ENCODE measurements around the gene SUN3.

The SUN3 gene

GRCh38 chr7:47965456-47965855 is 63.5 kb downstream of the SUN3 start:
- no peak for TF ChIP-seq POLR2AphosphoS5 (IDR thresholded peaks at IDR 0.05; ENCODE audit: low read depth, low read length)
- TF ChIP-seq FOXP2 (optimal IDR thresholded peaks at IDR 0.05; ENCODE audit: borderline replicate concordance, extremely low read depth, extremely low read length, insufficient read depth), result no peak
- TF ChIP-seq TAF1 (IDR thresholded peaks at IDR 0.05; ENCODE audit: borderline replicate concordance, insufficient read depth, low read length), result no peak
- no peak for TF ChIP-seq REST (IDR thresholded peaks at IDR 0.05; ENCODE audit: insufficient read depth in 1 of 2, low read depth in 2 of 2, low read length in 2 of 2)
- TF ChIP-seq SIN3A (IDR thresholded peaks at IDR 0.05; ENCODE audit: borderline replicate concordance, insufficient read depth, low read length), result no peak

DNA sequence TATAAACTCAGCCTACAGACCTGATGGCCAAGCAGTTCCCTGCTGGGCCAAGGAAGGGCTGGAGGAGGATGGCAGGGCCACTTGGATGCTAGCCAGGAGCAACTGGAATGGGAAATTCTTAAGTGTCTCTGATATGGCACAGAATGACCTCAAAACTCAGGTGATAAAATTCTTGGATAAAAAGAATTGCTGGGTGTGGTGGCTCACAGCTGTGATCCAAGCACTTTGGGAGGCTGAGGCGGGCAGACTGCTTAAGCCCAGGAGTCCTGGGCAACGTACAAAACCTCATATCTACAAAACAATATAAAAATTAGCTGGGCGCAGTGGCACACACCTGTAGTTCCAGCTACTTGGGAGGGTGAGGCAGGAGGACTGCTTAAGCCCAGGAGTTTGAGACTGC is 66.6 kb downstream of the SUN3 start:
- TF ChIP-seq SIN3A (IDR thresholded peaks at IDR 0.05; ENCODE audit: borderline replicate concordance, insufficient read depth, low read length) (no peak), POLR2AphosphoS5 (IDR thresholded peaks at IDR 0.05; ENCODE audit: low read depth, low read length) (no peak), FOXP2 (optimal IDR thresholded peaks at IDR 0.05; ENCODE audit: borderline replicate concordance, extremely low read depth, extremely low read length, insufficient read depth) (no peak), REST (IDR thresholded peaks at IDR 0.05; ENCODE audit: insufficient read depth in 1 of 2, low read depth in 2 of 2, low read length in 2 of 2) (no peak), TAF1 (IDR thresholded peaks at IDR 0.05; ENCODE audit: borderline replicate concordance, insufficient read depth, low read length) (no peak)

DNA sequence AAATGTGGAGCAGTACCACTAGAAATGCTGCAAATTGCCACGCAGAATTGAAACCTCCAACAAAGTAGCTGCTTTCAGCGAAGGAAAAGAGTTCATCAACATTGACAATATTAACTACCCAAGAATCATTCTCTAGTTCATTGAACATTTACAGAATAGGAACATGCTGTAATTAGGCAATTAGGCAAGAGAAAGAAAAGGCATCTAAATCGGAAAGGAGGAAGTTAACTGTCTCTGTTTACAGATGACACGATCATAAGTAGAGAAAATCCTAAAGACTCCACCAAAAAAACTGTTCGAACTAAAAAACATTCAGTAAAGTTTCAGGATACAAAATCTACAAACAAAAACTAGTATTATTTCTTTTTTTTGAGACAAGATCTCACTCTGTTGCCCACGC is 71.8 kb downstream of the SUN3 start:
- TF ChIP-seq FOXP2 (optimal IDR thresholded peaks at IDR 0.05; ENCODE audit: borderline replicate concordance, extremely low read depth, extremely low read length, insufficient read depth), result no peak
- no peak for TF ChIP-seq REST (IDR thresholded peaks at IDR 0.05; ENCODE audit: insufficient read depth in 1 of 2, low read depth in 2 of 2, low read length in 2 of 2)
- TF ChIP-seq TAF1 (IDR thresholded peaks at IDR 0.05; ENCODE audit: borderline replicate concordance, insufficient read depth, low read length), result no peak
- no peak for TF ChIP-seq SIN3A (IDR thresholded peaks at IDR 0.05; ENCODE audit: borderline replicate concordance, insufficient read depth, low read length)
- no peak for TF ChIP-seq POLR2AphosphoS5 (IDR thresholded peaks at IDR 0.05; ENCODE audit: low read depth, low read length)

GRCh38 chr7:47956220-47956619 is 72.7 kb downstream of the SUN3 start:
- TF ChIP-seq SIN3A (IDR thresholded peaks at IDR 0.05; ENCODE audit: borderline replicate concordance, insufficient read depth, low read length), result no peak
- no peak for TF ChIP-seq REST (IDR thresholded peaks at IDR 0.05; ENCODE audit: insufficient read depth in 1 of 2, low read depth in 2 of 2, low read length in 2 of 2)
- TF ChIP-seq POLR2AphosphoS5 (IDR thresholded peaks at IDR 0.05; ENCODE audit: low read depth, low read length), result no peak
- no peak for TF ChIP-seq TAF1 (IDR thresholded peaks at IDR 0.05; ENCODE audit: borderline replicate concordance, insufficient read depth, low read length)
- TF ChIP-seq FOXP2 (optimal IDR thresholded peaks at IDR 0.05; ENCODE audit: borderline replicate concordance, extremely low read depth, extremely low read length, insufficient read depth), result no peak

Measured in PFSK-1 (cell line).